Thymus (tissue), 11 donors: Measurements from ENCODE around the gene FEN1. TPM values are rescaled to one million over a fixed set of nuclear protein-coding genes. Genes with fewer than 3 reads are reported as not detected.

Experiments used
- DNase-seq, 9 donors: peaks; one replicate each; pipeline ENCODE4 v3.0.0-alpha.2; 2013; ENCODE audit warnings: low spot score in 9 of 9, low read depth in 6 of 9, missing footprints in 1 of 9
- H3K27ac ChIP-seq, 2 donors: one replicate each; pipeline ENCODE4 v1.5.1; 2013; ENCODE audit warnings: control low read depth in 1 of 2, low read depth in 1 of 2, low read length in 1 of 2, mild to moderate bottlenecking in 1 of 2, moderate library complexity in 1 of 2
- H3K27me3 ChIP-seq, 2 donors: one replicate each; pipeline ENCODE4 v1.5.1; 2013; ENCODE audit warnings: low read length in 1 of 2; ENCODE audit not compliant: control insufficient read depth in 2 of 2, insufficient read depth in 1 of 2
- H3K36me3 ChIP-seq, 2 donors: one replicate each; pipeline ENCODE4 v1.5.1; 2013; ENCODE audit warnings: low read length in 1 of 2, mild to moderate bottlenecking in 1 of 2, moderate library complexity in 1 of 2; ENCODE audit not compliant: control insufficient read depth in 2 of 2, insufficient read depth in 2 of 2
- H3K4me1 ChIP-seq, 2 donors: one replicate each; pipeline ENCODE4 v1.5.1; 2013; ENCODE audit warnings: low read length in 2 of 2; ENCODE audit not compliant: control insufficient read depth in 2 of 2, insufficient read depth in 2 of 2
- H3K4me3 ChIP-seq, 2 donors: one replicate each; pipeline ENCODE4 v1.5.1; 2013; ENCODE audit warnings: low read length in 2 of 2, control low read depth in 1 of 2, mild to moderate bottlenecking in 1 of 2
- H3K9me3 ChIP-seq, 2 donors: one replicate each; pipeline ENCODE4 v1.5.1; 2013; ENCODE audit warnings: low read length in 1 of 2, mild to moderate bottlenecking in 1 of 2; ENCODE audit not compliant: control insufficient read depth in 2 of 2, insufficient read depth in 1 of 2
- WGBS: extraction: QIAGEN DNeasy Blood & Tissue Kit; methylation state at CpG from one replicate; pipeline ENCODE4 v1.1.7; 2013; 5-methylcytosine and 5-hydroxymethylcytosine counted together
- polyA plus RNA-seq: library from polyadenylated mRNA; stranded (reverse); fragments of 200-250 nt; gene quantifications from one replicate; pipeline ENCODE4 v1.2.3, GENCODE V29; 2013
- total RNA-seq: library from RNA; stranded (reverse); fragments of 120-200 nt; gene quantifications from one replicate; pipeline ENCODE4 v1.2.4, GENCODE V29; 2013
- donor health status: healthy.

FEN1 gene
- total and polyA plus RNA-seq, 2 donors, result 10.0 to 84.1 TPM

DNA sequence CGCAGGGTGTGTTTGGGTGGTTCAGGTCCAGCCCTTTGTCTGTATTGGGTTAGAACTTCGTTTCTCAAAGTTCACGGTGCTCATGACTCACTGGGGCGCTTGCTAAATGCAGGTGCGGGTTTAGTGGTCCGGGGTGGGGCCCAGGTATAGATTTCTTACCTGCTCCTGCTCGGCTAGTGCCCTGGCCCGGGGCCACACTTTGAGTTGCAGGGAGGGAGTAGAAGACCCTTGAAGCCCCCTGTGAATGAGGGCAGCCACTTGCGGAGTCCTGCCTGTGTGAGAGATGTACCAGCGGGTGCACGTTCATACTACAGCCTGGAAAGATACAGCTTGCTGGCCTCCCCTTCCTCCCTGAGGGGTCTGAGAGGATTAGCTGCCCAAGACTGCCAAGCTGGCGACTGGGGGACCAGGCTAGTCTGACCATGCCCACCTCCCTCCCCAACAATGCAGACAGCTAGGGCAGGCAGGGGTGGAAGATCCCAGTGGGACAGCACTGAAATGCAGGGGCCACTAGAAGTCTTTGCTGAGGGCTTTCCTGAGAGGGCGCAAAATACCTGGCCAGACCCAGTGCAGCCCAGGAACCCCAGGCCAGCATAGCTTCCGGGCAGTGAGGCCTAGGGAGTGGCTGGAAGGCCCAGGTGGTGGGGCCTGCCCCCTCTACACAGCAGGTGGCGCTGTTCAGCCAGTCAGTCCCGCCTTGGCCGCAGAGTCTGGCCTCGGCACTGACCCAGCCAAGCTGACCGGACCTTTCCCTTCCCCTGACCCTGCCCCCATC is 45.3 kb upstream of the FEN1 start:
- peaks cover 0 to 7% of the 10 kb centered on the region in 2 donors for H3K4me1 ChIP-seq
- H3K9me3 ChIP-seq, result no peaks in the 10 kb centered on the region
- H3K27me3 ChIP-seq, result peaks cover 15 to 43% of the 10 kb centered on the region in 2 donors
- 81% methylated on average over 19 of the region's 19 CpGs for WGBS
- DNase-seq, result peak in 2 of 9 donors; percentile 19 to 32
- no peaks in the 10 kb centered on the region for H3K36me3 ChIP-seq
- no peak overlapping the region for H3K4me3 ChIP-seq
- no peak overlapping the region for H3K27ac ChIP-seq

DNA sequence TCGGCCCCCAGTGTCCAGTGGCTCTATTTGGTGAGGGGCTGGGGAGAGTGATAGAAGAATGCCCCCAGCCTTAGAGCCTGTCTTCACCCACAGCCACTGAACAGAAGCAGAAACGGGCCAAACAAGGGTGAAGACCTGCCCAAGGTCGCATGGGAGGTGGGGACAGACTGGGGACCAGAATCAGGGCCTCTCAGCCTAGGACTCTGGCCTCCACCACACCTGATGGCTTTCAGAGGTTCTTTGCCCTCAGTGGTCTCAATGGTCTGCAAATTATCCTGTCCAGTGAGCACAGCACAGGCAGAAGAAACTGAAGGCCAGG is 44.8 kb upstream of the FEN1 start:
- no peak for DNase-seq
- peaks cover 2 to 10% of the 10 kb centered on the region in 2 donors for H3K4me1 ChIP-seq
- 68% methylated on average over 3 of the region's 3 CpGs for WGBS
- H3K4me3 ChIP-seq, result no peak overlapping the region
- H3K36me3 ChIP-seq, result no peaks in the 10 kb centered on the region
- H3K27me3 ChIP-seq, result peaks cover 21 to 47% of the 10 kb centered on the region in 2 donors
- no peak overlapping the region for H3K27ac ChIP-seq
- H3K9me3 ChIP-seq, result no peaks in the 10 kb centered on the region

DNA sequence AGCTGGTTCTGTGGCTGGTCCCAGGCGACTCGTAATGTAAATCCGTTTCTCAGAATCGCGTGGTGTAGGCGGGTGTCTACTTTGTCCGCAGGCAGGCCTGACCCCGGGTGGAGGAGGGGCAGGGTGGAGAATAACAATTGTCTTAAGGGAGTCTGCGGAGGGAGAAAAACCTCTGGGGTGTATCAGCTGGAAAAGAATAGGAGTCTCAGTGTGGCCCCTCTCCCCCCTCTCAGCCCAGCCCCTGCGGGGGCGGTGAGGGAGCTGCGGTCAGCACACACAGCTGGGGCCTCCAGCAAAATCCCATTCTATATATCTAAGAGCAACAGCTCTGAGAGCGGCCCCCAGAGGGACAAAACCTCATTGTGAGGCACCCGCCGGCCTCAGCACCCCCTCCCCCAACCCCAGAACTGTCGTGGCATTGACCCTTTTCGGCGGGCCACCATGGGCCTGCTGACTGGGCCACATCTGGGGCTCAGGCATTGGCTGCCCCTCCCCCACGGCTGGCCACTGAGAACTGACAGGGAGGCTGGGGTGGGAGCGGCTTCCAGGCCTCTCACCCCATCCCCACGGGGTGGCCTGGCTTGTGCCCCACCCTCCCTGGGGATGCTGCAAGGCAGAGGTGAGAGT is 43.0 kb upstream of the FEN1 start:
- no peak overlapping the region for H3K27ac ChIP-seq
- no peak for DNase-seq
- peaks cover 25 to 63% of the 10 kb centered on the region in 2 donors for H3K27me3 ChIP-seq
- no peaks in the 10 kb centered on the region for H3K36me3 ChIP-seq
- no peak overlapping the region for H3K4me3 ChIP-seq
- no peaks in the 10 kb centered on the region for H3K9me3 ChIP-seq
- H3K4me1 ChIP-seq, result peaks cover 2 to 11% of the 10 kb centered on the region in 2 donors
- WGBS, result 77% methylated on average over 21 of the region's 21 CpGs

DNA sequence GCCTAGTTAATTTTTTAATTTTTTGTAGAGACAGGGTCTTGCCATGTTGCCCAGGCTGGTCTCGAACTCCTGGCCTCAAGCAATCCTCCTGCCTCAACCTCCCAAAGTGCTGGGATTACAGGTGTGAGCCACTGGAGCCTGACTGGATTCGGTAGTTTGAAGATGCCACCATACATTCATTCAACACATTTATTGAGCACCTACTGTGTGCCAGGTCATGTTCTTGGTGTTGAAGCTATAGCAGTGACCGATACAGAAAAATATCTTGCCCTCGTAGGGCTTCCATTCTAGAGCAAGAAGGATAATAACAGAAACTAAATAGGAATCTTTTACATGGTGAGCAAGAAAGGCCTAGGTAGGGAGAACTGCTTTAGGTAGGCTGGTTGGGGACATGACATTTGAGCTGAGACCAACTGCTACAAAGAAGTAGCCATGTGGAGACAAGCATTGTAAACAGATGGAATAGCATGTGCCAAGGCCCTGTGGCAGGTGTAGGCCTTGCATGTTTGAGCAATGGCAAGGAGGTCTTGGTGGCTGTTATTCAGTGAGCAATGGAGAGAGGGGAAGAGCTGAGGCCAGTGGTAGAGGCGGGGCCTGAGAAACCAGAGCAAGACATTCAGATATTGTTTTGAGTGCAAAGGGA is 42.0 kb upstream of the FEN1 start:
- peaks cover 2 to 11% of the 10 kb centered on the region in 2 donors for H3K4me1 ChIP-seq

GRCh38 chr11:61751384-61751783 is 41.3 kb upstream of the FEN1 start:
- DNase-seq, result no peak
- Histone ChIP-seq H3K4me1 (peaks cover 2 to 14% of the 10 kb centered on the region in 2 donors), H3K36me3 (no peaks in the 10 kb centered on the region), H3K27ac (no peak overlapping the region), H3K9me3 (no peaks in the 10 kb centered on the region), H3K4me3 (no peak overlapping the region), H3K27me3 (peaks cover 25 to 69% of the 10 kb centered on the region in 2 donors)
- 94% methylated on average over 14 of the region's 14 CpGs for WGBS

More for the DNA sequence above, 42.0 kb upstream of the FEN1 start:
- no peaks in the 10 kb centered on the region for H3K9me3 ChIP-seq
- 96% methylated on average over 5 of the region's 5 CpGs for WGBS
- H3K36me3 ChIP-seq, result no peaks in the 10 kb centered on the region
- DNase-seq, result no peak
- no peak overlapping the region for H3K4me3 ChIP-seq
- no peak overlapping the region for H3K27ac ChIP-seq
- H3K27me3 ChIP-seq, result peaks cover 25 to 69% of the 10 kb centered on the region in 2 donors

GRCh38 chr11:61752117-61752924 is 40.4 kb upstream of the FEN1 start, which contains the start of gene MYRF:
Gene MYRF (plus strand): TSS chr11:61752636. CDS start chr11:61752745, 109 bp downstream.
- H3K4me3 ChIP-seq, result peak within 1 kb of the TSS in 1 of 2 donors; percentile 39
- 5% methylated on average over 93 of the region's 93 CpGs for WGBS
- H3K9me3 ChIP-seq, result no peaks in the 10 kb centered on the region
- no peak within 1 kb of the TSS for H3K27ac ChIP-seq
- peak in 2 of 9 donors; percentile 28 to 34 for DNase-seq
- peaks cover 2 to 18% of the 10 kb centered on the region in 2 donors for H3K4me1 ChIP-seq
- peaks cover 25 to 69% of the 10 kb centered on the region in 2 donors for H3K27me3 ChIP-seq
- H3K36me3 ChIP-seq, result no peaks in the 10 kb centered on the region

DNA sequence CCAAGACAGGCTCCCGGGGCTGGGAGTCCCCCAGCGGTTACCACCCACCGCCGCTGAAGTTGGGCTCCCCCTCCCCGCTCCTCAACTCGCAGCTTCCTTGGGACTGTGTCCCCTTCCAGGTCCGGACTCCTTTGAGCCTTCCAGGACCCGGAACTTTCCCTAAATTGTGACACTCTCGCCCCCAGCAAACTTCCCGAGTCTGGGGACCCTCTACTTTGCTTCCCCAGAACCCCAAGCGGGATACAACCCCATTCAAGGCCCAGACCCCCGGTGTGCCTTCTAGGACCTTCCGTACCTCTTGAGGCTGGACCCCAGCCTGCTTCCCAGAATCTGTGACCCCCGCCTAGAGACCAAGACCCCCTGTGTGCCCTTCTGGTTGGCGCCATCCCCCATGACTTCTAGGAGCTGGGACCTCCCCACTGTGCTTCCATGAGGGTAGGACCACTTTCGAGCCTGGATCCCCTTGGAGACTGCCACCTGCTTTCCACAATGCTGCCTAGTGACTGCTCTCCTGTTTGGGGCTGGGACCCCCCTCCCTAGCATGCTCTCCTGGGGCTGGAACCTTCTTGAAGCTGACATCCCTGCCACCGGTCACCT is 39.7 kb upstream of the FEN1 start:
- WGBS, result 52% methylated on average over 17 of the region's 17 CpGs
- Histone ChIP-seq H3K4me3 (peak overlapping the region in 1 of 2 donors; percentile 39), H3K4me1 (peaks cover 2 to 18% of the 10 kb centered on the region in 2 donors), H3K36me3 (no peaks in the 10 kb centered on the region), H3K9me3 (no peaks in the 10 kb centered on the region), H3K27me3 (peaks cover 25 to 69% of the 10 kb centered on the region in 2 donors), H3K27ac (no peak overlapping the region)
- no peak for DNase-seq

- no peaks in the 10 kb centered on the region for H3K9me3 ChIP-seq
- no peak for DNase-seq
- H3K27ac ChIP-seq, result no peak overlapping the region
- H3K27me3 ChIP-seq, result peaks cover 25 to 62% of the 10 kb centered on the region in 2 donors
- no peaks in the 10 kb centered on the region for H3K36me3 ChIP-seq
- WGBS, result 95% methylated on average over 5 of the region's 5 CpGs
- peaks cover 2 to 18% of the 10 kb centered on the region in 2 donors for H3K4me1 ChIP-seq
- H3K4me3 ChIP-seq, result no peak overlapping the region
Observed at GRCh38 chr11:61753672-61754071, 39.0 kb upstream of the FEN1 start.
